ENCODE measurements around the gene NBL1.

- no peak for TF ChIP-seq CHCHD3 (CRISPR knock-in tag; IDR thresholded peaks at IDR 0.05)
- no peak for TF ChIP-seq ZNF121 (CRISPR knock-in tag; conservative IDR thresholded peaks at IDR 0.05)
- no peak for TF ChIP-seq MTA2 (IDR thresholded peaks at IDR 0.05; ENCODE audit: low read depth)
- no peak for TF ChIP-seq DPF2 (IDR thresholded peaks at IDR 0.05)
- TF ChIP-seq ZBTB26 (CRISPR knock-in tag; IDR thresholded peaks at IDR 0.05) = no peak
Measured at GRCh38 chr1:19608232-19608631, 35.9 kb upstream of the NBL1 start.
